Measurements from ENCODE around the gene RPEL1.
A peak's percentile ranks its signal among the peaks of the same experiment; 100 is the strongest.
"Not testable (repeated sequence)": the region's sequence is repeated elsewhere in the genome, so short reads cannot be mapped to it uniquely, and the experiment has no call there.

RPEL1 gene

DNA sequence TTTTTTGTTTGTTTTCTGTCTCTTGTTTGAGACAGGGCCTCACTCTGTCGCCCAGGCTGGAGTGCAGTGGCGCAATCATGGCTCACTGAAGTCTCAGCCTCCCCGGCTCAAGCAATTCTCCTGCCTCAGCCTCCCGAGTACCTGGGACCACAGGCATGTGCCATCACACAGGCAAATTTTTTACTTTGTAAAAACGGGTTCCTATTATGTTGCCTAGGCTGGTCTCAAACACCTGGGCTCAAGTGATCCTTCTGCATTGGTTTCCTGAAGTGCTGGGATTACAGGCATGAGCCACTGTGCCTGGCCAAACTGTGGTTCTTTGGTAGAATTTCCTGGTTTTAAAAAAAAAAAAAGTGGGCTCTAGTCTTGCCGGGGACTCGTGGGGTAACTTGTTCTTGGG, at the start of gene RPEL1:
Gene RPEL1 (plus strand): TSS at position 301 of the 400 bp plus-strand sequence. CDS start 110 bp downstream, outside the sequence.
- FAIRE-seq: not testable (repeated sequence)

DNA sequence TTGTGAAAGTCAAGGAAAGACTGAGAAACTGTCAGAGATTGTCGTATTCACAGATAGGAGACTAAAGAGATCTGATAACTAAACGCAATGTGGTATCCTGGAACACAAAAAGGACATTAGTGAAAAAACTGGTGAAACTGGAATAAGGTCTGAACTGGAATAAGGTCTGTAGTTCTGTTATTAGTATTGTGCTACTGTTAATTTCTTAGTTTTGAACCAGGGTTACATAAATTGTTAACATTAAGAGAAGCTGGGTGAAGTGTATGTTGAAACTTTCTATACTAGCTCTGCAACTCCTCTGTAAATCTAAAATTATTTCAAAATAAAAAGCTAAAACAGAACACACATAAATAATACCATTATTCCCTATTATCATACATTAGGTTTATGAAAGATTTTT, 49.2 kb upstream of the RPEL1 start:
- no peak for FAIRE-seq

DNA sequence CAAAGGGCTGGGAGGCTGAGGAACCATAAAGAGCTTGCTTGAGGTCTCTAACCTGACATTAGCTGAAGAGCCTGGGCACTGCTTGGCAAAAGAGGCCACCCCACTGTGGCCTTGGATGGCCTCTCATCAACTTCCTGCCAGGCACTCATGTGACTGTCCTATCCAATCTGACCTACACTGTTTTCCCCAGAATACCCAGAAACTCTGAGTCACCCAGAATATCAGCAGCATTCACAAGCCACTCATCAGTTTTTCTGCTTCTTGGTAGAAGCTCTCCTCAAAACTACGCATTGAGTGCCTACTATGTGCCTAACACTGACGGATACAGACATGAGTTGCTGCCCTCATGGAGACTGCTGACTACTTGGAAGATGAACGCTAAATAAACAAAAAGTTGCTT, 48.5 kb upstream of the RPEL1 start:
- no peak for FAIRE-seq

DNA sequence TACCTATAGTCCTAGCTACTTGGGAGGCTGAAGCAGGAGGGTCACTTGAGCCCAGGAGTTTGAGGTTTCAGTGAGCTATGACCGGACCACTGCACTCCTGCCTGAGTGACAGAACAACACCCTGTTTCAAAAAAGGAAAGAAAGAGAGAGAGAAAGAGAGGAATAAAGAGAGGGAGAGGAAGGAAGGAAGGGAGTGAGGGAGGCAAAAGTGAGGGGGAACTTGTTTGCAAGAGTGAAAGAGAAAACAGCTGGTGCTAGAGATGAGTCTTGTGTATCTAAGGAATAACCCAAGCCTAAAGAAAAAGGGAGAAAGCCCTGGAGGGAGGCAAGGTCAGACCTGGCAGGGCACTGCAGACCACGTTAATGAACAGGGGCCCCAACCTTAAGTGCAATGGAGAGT, 47.8 kb upstream of the RPEL1 start:
- no peak for FAIRE-seq

DNA sequence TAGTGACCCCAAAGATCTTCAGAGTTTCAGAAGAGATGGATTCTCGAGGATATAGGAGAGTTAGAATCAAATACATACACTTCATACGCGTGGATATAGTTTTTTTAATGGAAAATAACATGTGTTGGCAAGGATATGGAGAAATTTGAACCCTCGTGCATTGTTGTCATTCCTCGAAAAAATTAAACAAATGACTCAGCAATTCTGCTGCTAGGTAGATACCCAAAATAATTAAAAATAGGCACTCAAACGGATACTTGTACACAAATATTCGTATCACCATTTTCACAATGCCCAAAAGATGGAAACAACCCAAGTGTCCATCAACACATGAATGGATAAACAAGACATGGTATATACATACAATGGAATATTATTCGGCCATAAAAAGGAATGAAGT, 47.0 kb upstream of the RPEL1 start:
- FAIRE-seq: no peak

DNA sequence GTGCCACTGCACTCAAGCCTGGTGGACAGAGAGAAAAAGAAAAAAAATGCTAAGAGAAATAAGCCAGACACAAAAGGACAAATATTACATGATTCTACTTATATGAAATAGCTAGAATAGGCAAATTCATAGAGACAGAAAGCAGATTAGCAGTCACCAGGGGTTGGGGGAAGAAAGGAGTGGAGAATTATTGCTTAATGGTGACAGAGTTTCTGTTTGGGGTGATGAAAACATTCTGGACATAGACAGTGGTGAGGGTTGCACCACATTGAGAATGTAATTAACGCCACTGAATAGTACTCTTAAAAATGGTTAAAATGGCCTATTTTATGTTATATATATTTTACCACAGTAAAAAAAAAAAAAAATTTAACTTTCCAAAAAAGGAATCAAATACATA, 46.2 kb upstream of the RPEL1 start:
- no peak for FAIRE-seq

DNA sequence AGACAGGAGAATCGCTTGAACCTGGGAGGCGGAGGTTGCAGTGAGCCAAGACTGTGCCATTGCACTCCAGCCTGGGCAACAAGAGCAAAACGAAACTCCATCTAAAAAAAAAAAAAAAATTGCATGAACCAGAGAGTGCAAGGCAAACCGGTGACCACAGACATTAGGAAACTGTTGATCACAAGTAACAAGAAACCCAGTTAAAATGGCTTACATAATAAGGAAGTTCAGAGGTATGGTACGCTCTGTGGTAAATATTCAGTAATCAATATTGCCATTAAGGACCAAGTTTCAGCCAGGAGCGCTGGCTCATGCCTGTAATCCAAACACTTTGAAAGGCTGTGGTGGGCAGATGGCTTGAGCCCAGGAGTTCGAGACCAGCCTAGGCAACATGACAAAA, 43.4 kb upstream of the RPEL1 start:
- no peak for FAIRE-seq

DNA sequence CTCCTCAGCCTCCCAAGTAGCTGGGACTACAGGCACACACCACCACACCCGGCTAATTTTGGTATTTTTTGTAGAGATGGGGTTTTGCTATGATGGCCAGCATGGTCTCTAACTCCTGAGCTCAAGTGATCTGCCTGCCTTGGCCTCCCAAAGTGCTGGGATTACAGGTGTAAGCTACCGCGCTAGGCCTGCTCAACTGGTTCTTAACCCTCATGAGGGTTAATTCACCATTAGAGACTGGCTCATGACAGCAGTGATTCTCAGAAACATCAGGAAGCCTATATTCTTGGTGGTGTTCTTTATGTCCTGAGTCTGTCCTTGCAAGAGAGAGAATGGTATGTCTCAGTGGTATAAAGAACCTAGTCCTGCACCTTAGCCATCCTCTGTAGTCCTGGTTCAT, 42.2 kb upstream of the RPEL1 start:
- no peak for FAIRE-seq

DNA sequence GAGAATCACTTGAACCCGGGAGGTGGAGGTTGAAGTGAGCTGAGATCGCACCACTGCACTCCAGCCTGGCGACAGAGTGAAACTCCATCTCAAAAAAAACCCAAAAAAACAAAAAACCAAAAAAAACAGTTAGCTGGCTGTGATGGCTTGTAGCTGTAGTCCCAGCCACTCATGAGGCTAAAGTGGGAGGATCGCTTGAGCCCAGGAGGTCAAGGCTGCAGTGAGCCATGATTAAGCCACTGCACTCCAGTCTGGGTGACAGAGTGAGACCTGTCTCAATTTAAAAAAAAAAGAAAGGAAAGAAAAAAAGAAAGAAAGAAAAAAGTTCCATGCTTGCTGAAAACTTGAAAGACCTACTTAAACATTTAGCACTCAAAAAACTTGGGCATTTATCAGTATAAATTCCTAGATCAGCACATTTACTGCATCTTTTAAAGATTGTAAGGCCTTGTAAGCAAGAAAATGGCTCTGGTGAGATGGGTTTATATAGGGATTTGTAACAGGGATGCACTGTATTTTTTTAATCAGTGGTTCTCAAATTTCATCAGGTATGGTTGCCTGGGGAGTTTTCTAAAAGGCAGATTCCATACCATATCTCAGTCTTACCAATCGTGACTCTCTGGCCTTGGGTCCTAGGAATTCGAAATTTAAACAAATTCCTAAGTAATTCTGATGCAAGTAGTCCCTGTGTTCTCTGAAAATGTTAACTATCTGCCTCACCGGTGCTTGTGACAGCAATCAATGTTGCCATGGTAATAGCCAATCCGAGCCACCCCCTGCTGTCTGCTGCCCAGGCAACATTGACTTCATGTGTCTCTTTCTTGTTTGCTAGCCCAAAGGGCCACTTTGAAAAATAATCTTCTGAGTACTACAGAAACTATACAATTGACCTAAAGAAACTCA, 41.1 kb upstream of the RPEL1 start:
- FAIRE-seq: no peak

DNA sequence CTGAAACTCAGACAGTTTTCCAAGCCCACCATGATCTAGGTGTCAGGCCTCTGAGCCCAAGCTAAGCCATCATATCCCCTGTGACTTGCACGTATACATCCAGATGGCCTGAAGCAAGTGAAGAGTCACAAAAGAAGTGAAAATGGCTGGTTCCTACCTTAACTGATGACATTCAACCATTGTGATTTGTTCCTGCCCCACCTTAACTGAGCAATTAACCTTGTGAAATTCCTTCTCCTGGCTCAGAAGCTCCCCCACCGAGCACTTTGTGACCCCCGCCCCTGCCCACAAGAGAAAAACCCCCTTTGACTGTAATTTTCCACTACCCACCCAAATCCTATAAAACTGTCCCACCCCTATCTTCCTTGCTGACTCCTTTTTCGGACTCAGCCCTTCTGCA, 40.3 kb upstream of the RPEL1 start:
- not testable (repeated sequence) for FAIRE-seq

DNA sequence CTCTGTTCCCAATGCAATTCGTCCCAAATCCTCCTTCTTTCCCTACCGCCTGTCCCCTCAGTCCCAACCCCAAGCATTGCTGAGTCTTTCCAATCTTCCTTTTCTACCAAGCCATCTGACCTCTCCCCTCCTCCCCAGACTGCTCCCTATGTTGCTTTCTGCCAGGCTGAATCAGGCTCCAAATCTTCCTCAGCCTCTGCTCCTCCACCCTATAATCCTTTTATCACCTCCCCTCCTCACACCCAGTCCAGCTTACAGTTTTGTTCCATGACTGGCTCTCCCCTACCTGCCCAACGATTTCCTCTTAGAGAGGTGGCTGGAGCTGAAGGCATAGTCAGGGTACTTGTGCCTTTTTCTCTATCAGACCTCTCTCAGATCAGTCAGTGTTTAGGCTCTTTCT, 39.0 kb upstream of the RPEL1 start:
- not testable (repeated sequence) for FAIRE-seq

DNA sequence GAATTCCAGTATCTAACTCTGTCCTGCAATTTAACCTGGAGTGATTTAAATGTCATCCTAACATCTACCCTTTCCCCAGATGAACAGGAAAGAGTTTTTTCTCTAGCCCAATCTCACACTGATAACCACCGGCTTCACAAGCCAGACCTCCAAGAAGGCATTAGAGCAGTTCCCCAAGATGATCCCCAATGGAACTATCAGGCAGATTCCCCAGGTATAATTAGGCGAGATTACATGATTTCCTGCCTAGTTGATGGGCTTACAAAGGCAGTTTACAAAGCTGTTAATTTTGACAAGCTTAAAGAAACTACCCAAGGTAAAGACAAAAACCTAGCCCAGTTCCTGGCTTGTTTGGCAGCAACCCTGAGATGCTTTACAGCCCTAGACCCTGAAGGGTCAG, 38.5 kb upstream of the RPEL1 start:
- no peak for FAIRE-seq

DNA sequence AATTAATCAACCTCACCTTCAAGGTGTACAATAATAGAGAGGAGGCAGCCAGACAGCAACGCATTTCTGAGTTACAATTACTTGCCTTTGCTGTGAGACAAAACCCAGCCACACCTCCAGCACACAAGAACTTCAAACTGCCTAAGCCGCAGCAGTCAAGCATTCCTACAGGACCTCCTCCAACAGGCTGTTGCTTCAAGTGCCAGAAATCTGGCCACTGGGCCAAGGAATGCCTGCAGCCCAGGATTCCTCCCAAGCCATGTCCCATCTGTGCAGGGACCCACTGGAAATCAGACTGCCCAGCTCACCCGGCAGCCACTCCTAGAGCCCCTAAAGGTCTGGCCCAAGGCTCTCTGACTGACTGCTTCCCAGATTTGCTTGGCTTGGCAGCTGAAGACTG, 38.0 kb upstream of the RPEL1 start:
- FAIRE-seq: not testable (repeated sequence)

DNA sequence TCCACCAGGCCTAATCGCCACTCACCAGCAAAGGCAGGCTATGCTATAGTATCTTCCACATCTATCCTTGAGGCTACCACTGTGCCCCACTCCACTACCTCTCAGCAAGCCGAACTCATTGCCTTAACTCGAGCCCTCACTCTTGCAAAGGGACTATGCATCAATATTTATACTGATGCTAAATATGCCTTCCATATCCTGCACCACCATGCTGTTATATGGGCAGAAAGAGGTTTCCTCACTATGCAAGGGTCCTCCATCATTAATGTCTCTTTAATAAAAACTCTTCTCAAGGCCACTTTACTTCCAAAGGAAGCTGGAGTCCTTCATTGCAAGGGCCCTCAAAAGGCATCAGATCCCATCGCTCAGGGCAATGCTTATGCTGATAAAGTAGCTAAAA, 35.4 kb upstream of the RPEL1 start:
- not testable (repeated sequence) for FAIRE-seq

DNA sequence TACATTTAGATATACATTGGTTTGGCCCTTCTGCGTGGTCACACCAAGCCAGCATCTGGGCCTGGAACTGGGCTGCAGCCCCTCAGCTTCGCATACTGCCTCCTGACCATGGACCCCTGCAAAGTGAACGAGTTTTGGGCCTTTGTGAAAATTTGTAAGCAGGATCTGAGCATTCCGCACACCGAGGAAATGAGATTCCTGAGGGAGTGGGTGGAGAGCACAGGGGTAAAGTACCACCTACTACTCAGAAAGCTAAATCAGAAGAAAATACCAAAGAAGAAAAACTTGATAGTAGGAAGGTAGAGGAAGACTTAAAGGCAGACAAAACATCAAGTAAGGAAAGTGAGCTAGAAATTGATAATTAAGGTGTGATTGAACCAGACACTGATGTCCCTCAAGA, 30.1 kb upstream of the RPEL1 start:
- no peak for FAIRE-seq

DNA sequence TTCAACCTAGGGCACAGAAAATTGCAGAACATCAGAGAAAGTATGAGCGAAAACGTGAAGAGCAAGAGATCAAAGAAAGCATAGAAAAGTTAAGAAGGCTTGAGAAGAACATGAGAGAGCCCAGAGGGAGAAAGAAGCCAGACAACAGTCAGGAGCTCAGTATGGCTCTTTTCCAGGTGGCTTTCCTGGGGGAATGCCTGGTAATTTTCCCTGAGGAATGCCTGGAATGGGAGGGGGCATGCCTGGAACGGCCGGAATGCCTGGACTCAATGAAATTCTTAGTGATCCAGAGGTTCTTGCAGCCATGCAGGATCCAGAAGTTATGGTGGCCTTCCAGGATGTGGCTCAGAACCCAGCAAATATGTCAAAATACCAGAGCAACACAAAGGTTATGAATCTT, 29.3 kb upstream of the RPEL1 start:
- FAIRE-seq: not testable (repeated sequence)

DNA sequence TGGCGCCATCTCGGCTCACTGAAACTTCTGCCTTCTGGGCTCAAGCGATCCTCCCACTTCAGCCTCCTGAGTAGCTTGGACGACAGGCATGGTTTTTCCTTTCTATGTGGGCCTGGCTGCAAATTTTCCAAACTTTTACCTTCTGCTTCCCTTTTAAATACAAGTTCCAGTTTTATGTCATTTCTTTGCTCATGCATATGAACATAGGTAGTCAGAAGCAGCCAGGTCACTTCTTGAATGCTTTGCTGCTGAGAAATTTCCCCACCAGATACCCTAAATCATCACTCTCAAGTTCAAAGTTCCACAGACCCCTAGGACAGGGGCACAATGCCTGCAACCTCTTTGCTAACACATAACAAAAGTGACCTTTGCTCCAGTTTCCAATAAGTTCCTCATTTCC, 21.6 kb upstream of the RPEL1 start:
- FAIRE-seq: no peak

DNA sequence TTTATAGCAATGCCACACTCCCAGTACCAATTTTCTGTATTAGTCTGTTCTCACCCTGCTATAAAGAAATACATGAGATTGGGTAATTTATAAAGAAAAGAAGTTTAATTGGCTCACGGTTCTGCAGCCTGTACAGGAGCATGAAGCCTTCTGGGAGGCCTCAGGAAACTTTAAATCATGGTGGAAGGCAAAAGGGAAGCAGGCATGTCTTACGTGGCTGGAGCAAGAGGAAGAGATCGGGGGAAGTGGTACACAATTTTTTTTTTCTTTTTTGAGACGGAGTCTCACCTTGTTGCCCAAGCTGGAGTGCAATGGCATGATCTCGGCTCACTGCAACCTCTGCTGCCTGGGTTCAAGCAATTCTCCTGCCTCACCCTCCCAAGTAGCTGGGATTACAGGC, 21.0 kb upstream of the RPEL1 start:
- not testable (repeated sequence) for FAIRE-seq

DNA sequence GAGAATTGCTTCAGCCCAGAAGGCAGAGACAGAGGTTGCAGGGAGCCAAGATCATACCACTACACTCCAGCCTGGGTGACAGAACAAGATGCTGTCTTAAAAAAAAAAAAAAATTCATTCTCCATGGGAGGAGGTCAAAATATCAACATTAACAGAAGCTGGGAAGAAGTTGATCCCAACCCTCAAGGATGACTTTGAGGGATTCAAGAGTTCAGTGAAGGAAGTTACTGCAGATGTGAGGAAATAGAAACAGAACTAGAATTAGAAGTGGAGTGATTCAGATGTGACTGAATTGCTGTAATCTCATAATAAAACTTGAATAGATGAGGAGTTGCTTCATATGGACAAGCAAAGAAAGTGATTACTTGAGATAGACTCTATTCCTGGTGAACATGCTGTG, 19.7 kb upstream of the RPEL1 start:
- no peak for FAIRE-seq

DNA sequence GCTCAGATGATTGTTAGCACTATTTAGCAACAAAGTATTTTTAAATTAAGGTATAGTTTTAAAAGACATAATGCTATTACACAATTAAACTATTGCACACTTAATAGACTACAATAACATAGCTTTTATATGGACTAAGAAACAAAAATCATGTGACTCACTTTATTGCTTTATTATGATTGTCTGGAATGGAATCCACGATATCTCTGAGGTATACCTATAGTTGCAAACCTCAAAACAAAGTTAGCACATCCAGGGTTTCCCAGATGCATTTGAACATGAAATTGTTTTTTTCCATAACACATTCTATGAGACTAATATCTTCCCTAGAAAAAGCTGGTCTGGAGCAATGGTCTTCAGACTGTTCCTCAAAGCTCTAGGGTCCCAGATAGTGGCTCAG, 18.3 kb upstream of the RPEL1 start:
- FAIRE-seq: no peak

DNA sequence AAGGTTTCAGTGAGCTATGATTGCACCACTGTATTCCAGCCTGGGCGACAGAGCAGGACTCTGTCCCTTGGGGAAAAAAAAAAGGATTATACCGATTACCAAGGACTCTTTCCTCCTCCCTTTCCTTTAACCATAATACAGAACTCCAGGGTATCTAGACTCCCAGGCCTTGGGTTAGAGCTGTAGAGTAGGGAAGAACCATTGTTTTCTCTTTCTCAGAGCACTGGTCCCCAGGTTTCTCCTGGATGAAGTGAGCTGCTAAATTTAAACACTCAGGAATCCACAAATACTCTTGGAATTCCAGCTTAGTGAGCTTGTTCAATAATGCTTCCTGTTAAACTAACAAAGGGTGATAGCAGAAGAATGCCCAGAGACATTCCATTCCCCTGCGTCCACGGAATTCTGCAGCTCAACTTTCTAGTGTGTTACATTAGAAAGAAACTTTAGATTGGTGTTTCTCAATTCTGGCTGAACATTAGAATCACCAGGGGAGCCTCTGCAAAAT, 14.6 kb upstream of the RPEL1 start:
- peak; percentile 74 for FAIRE-seq

DNA sequence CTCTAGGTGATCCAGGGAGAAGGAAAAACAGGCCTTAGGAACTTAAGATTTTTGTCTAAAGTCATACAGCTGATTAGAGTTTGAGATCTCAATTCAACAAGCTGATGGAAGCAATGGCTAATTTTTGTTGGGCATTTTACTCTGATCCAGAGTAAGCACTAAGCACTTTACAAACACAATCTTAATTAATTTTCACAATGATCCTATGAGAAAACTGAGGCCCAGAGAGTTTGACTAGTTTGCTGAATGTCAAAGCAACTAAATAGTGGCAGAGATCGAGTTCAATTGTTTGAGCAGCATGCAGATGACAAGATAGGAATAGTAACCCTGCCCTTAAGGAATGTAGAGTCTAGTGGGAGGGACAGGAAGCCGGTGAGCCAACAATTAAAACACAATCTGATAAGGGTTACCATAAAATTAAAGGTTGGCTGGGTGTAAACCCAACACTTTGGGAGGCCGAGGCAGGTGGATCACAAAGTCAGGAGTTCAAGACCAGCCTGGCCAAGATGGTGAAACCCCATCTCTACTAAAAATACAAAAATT, 13.5 kb upstream of the RPEL1 start:
- FAIRE-seq: no peak

DNA sequence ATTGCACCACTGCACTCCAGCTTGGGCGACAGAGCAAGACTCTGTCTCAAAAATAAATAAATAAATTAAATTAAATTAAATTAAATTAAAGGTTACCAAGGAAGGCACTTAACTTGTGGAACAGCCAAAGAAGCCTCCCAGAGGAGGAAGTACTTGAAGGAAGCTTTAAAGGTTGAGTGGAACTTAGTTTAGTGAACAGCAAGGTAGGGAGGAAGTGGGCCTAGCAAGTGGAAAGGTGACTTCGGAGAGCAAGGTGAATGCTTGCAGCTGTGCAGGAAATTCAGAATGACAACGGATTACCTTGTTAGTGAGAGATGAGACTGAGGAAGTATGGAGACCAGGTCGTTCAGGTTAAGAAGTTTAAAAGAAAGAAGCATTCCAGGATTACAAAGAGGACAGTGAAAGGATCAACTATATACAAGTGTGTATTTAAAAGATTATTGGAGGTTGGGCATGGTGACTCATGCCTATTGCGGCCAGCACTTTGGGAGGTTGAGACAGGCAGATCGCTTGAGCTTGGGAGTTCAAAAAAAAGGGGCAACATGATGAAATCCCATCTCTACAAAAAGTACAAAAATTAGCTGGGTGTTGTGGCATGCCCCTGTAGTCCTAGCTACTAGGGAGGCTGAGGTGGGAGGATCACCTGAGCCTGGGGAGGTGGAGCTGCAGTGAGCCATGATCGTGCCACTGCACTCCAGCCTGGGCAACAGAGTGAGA, 12.8 kb upstream of the RPEL1 start:
- FAIRE-seq: no peak

DNA sequence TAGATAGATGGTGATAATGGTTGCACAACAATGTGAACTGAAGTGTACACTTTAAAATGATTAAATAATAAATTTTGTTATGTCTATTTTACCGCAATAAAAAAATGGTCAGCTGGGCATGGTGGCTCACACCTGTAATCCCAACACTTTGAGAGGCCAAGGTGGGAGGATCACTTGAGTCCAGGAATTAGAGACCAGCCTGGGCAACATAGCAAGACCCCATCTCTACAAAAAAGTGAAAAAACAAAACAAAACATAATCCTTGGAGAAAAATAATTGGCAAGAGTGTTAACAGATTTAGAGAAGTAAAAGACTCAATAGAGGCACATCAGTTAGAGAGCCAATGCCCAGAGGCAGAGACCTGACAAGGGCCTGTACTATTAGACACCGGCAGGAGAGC, 9.9 kb upstream of the RPEL1 start:
- no peak for FAIRE-seq

Measured in A204.1 (cell line).